HuH-7 (cell line): ENCODE results near the gene CNTROB.

Source experiments
- DNase-seq: peaks from one replicate; pipeline ENCODE4 v3.0.0; 2011; ENCODE audit warnings: low spot score

Gene CNTROB, protein sequence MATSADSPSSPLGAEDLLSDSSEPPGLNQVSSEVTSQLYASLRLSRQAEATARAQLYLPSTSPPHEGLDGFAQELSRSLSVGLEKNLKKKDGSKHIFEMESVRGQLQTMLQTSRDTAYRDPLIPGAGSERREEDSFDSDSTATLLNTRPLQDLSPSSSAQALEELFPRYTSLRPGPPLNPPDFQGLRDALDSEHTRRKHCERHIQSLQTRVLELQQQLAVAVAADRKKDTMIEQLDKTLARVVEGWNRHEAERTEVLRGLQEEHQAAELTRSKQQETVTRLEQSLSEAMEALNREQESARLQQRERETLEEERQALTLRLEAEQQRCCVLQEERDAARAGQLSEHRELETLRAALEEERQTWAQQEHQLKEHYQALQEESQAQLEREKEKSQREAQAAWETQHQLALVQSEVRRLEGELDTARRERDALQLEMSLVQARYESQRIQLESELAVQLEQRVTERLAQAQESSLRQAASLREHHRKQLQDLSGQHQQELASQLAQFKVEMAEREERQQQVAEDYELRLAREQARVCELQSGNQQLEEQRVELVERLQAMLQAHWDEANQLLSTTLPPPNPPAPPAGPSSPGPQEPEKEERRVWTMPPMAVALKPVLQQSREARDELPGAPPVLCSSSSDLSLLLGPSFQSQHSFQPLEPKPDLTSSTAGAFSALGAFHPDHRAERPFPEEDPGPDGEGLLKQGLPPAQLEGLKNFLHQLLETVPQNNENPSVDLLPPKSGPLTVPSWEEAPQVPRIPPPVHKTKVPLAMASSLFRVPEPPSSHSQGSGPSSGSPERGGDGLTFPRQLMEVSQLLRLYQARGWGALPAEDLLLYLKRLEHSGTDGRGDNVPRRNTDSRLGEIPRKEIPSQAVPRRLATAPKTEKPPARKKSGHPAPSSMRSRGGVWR

DNA sequence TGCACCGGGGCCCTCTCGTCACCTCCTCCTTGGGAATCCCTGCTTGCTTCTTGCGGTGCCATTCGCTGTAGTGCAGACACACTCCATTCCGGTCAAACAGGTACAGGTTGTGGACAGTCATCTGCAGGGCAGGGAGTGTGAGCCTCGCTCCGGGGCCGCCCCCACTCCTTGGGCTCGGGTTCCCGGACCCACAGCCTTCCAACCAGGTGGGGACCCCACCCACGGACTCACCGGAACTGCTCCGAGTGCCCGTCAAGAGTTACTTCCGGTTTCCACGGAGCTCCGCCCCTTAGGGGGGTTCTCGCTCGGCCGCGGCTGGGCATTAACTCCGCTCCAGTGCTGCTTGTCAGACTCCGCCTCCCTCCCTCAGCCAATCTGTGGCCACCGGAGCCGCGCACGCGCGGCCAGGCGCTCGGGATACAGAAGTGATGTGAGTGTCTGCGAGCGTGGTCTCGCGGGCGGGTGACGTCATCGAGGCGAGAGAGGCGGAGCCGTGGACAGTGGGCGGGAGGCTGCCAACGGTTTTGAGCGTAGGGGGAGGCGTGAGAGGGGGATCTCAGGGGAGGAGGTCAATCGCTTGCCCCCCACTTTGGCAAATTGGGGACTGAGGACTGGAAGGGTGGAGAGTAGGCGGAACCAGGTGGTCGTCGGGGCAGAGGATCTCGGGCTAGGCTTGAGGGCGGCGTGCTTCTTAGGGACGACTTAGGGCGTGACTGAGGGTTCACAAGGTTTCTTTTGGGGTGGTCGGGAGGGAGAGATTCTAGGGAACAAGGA is at the start of gene CNTROB, which contains the start of gene TRAPPC1:
Gene CNTROB, plus strand, starts transcription at position 498 of the 774 bp plus-strand sequence. CDS start 874 bp downstream, outside the sequence.
Gene TRAPPC1, minus strand, starts transcription at position 238 of the 774 bp plus-strand sequence. Its CDS starts 117 bp downstream, at position 121.
- DNase-seq, result peak; percentile 98

DNA sequence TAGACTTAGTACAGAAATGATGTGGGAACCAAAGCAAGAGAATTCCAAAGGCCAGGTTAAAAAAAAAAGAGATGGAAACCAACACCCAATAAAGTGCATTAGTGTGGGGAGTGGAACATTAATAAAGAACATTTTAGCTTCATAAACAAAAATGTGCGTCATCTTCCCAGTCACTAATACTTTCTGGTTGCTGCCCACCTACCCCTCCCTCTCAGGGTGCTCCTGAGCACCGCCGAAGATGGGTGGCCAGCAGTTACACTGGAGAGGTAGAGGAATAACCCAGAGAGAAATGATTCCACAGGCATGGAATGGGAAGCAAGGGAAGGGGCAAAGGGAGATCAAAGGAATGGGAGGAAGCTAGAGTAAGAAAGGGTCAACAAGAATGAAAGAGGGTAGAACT is 49.4 kb upstream of the CNTROB start:
- no peak for DNase-seq

DNA sequence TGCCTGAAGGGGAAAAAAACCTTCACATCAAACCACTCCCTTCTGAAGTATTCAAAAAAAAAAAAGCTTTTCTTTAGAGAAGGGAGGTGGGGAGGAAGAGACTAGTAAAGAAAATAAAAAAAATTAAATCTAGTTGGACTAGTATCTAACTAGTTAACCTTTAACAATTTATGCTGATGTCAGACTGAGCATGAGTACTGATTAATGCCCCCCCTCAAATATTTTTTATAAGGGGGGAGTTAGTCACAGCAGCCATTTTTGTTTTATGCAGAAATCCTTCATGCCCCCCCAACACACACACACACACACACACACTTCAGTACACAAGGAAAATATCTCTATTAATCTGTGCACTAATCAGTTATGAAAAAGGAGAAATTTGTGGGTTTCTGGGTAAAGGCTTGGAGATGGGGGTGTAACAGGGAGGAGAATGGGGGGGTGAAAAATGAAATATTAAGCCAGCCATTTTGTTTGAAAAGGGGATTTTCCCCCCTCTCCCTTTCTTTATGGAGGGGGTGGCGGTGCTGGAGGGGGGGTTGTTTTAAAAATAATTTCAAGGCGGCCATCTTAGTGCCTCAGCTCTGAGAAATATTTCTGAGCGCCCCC is 48.1 kb upstream of the CNTROB start:
- DNase-seq, result no peak

DNA sequence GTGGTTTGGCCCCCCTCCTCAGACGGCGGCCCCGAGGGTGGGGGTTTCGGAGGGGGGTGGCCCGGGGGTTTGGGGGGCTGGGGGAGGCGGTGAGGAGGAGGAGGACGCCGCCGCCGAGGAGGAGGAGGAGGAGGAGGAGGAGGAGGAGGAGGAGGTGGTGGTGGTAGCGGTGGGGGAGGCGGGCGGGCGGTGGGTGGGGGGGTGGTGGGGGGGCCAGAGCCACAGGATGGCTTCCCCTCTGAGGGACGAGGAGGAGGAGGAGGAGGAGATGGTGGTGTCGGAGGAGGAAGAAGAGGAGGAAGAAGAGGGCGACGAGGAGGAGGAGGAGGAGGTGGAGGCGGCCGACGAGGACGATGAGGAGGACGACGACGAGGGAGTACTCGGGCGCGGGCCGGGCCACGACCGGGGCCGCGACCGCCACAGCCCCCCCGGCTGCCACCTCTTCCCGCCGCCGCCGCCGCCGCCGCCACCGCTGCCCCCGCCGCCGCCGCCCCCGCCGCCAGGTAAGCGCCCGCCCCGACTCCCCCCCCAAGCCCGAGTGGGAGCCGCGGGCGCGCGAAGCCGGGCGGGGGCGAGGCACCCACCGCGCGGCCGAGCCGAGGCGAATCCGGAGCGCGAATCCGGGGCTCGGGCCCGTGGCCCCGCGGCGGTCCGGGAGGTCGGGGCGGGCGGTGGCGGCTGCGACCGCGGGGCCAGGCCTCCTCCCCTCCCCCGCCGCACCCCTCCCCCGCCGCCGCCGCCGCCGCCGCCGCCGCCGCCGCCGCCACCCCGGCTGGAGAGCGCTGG is 47.2 kb upstream of the CNTROB start:
- no peak for DNase-seq

DNA sequence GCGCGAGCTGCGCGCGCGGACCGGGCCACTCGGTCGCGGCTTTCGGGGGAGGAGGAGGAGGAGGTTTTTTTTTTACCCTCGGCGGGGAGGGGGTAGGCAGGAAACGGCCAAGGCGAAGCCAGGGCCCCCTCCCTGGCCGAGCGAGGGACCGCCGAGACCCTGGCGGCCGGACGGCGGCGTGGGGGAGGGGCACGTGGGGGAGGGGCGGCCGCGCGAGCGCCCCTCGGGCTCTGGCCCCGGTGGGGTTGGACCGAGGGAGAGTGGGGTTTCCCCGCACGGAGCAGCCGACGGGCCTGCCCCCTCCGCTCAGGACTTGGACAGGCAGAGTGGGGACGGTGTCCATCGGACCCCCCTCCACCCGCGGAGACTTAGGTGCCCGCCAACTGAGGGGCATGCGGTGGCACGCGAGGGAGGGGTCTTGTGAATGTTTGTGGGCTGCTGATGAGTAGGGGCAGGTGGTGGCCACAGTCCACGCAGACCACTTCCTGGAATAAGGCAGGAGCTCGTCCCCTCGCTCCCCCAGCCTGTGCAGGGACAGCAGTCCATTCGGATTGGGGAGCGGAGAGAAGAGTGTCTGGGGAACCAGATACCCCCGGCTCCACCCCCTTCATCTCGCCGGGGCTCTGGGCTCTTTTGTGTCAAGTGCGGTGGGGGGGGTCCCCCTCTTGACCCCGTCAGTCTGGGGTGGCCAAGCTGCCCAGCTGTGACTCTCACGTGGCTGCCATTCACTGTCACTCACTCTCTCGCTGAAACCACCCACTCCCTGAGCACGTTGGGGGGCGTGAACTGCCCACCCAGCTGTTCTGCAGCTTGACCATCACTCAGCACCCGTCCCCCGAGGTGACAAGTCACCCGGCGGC is 46.4 kb upstream of the CNTROB start:
- peak; percentile 60 for DNase-seq

DNA sequence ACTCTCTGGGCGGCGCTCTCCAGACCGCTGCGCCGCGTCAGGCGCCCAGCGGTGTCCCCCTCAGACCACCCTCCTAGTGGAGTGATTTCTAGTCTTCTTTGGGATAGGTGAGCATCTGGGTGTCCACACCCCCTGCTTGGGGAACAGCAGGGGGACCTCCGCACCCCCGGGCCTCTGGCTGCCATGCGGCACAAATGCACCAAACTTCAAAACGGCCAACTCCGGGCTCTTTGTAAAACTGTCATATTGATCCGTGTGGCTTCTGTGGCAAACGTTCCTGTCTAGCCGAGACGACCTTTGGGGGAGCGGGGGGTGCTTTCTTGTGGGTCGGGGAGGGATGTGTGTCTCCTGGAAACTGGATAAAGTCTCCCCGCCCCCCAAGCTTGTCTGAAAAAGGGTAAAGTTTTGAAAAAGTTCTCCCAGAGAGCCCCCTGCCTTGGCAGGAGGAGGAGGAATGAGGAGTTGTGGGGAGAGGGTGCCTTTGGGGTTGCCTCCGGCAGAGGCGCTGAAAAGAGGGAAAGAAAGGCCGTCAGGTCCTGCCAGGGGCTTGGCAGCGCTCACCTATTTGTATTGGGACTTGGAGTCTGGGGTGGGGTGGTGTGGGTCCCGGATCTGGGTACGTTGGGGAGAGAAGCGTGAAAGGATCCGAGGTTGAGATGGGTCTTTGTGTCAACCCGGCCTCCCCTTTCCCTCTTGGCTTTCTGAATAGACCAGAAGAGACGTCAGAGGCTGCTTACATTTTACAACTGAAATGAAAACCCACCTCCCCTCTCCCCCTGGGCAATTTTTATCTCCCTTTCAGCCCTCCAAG is 45.6 kb upstream of the CNTROB start:
- DNase-seq, result peak; percentile 58

DNA sequence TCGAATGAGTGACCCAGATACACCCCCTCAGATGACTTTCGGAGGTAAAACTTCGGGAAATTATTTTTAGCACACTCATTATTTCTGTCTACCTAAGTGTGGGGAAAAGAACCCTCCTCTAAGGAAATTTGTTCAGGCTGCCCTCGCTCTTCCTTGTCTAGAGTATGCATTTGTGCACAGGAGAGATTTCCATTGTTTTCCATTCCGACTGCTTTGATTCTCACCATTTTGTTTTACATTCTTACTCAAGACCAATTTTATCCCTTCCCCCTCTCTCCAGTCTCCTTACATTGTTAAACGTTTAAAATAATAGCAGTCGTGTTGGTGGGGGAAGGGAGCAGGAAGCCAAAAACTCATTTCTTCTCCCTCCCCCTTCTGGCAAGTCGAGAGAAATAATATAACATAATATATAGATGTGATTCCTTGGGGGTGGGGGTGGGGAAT is 44.9 kb upstream of the CNTROB start:
- DNase-seq, result no peak

DNA sequence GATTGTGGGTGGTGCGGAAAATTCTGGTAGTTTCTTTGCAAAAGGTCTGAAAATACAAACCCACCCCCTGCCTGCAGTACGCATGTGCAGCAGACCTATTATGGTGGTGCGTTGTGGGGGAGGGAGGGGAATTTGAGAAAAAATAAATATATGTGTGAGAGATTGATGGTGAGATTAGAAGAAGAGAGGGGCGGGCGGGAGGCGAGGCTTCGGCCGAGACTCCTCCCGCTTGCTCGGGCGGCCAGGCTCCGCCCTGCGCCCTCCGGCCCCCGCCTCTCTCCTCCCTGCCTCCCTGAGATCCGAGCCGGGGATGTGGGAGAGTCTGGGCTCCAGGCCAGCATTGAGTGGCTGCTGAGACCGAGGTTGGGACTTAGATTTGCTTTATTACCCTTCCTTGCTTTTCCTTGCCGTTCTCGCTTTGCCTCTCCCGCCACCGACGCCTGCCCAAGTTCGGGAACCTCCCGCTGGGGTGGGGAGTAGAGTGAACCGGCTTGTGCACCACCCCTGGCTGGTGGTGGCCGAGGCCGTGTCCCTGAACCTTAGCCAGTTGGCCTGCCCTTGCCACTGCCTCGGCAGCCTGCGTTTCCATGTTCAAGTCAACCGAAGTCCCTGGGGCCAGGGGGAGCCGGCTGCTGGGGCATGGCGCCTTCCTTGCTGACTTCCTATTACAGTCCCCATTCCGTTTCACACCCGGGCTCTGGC is 44.4 kb upstream of the CNTROB start:
- DNase-seq, result peak; percentile 92

DNA sequence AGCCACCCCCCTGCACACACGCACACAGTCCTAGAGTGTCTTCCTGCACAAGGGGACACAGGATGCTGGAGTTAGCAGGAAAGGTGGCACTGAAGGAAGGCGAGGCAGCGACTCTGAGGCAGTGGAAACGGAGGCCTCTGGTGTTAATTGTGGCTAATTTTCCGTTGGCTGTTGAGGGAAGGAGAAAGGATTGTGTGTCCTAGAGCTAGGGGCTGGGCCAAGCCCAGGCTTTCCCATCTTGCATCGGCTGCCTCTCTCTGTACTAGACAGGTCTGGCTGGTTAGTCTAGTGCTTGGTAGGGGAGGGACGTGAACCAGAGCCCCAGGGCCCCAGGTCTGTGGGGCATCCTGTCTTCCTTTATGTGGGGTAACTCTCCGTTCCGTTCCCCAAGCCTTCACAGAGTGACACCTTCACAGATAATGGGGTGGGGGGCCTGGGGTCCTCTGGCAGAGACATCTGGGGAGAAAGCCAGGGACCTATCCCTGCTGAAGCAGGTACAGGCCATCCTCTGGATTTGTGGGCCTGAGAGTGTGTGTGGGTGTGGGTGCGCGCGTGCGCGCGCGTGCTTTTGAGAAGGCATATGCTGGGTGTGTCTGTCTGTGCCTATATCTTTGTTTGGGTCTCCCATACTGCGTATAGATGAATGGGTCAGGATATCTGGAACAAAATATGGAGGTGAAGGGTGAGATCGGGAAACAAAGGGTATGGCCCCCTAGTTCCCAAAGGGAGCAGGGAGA is 43.7 kb upstream of the CNTROB start, which contains the start of gene CHD3:
Gene CHD3, plus strand, starts transcription at position 606 of the 737 bp plus-strand sequence. CDS start 212 bp downstream, outside the sequence.
- DNase-seq, result no peak

DNA sequence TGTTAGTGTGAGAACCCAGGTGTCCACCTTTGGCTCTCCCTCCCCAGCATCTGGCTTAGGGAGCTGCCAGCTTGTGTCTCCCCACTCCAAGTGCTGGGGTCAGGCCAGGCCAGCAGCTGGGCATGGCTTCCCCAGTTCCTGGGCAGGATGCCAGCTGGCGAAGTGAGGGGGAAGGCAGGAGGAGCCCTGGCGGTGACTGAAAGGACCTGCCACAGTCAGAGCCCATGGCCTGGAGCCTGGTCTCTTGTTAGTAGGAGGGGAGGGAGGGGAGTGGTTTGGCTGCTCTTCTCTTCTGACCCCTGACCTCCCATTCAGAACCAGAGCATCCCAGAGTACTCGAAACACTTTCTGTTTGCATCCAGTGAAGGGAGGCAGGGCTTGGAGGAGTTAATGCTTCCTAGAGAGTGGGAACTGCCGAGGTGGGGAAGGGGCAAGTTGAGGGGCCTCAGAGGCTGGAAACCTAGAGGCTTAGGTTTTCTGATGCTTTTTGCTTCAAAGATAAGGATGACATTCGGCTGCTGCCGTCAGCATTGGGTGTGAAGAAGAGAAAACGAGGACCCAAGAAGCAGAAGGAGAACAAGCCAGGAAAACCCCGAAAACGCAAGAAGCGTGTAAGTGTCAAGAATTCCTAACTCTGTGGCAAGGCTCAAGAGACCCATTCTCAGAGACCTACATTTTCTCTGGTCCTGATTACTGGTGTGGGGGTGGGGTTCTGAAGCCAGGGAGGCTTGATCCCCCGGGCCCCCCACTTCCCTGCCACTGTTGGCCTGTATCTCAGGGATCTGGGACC is 42.6 kb upstream of the CNTROB start:
- no peak for DNase-seq

DNA sequence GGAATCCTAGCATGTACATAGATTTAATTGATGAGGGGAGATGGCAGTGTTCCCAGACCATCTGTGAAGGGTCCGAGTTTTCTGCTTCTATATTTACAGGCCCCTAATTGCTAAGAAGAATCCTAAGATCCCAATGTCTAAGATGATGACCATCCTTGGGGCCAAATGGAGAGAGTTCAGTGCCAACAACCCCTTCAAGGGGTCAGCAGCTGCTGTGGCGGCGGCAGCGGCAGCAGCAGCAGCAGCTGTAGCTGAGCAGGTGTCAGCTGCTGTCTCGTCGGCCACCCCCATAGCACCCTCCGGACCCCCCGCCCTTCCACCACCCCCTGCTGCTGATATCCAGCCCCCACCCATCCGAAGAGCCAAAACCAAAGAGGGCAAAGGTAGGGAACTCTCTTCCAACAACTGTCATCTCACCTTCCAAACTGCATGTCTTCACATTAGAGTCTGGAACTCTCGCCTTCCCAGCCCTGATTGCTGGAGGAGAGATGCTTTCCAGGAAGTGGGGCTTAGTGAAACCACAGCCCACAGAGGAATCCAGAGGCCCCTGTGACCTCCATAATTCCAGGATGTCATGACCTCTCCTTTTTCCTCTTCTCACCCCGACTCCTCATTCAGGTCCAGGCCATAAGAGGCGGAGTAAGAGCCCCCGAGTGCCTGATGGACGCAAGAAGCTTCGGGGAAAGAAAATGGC is 38.7 kb upstream of the CNTROB start:
- no peak for DNase-seq

DNA sequence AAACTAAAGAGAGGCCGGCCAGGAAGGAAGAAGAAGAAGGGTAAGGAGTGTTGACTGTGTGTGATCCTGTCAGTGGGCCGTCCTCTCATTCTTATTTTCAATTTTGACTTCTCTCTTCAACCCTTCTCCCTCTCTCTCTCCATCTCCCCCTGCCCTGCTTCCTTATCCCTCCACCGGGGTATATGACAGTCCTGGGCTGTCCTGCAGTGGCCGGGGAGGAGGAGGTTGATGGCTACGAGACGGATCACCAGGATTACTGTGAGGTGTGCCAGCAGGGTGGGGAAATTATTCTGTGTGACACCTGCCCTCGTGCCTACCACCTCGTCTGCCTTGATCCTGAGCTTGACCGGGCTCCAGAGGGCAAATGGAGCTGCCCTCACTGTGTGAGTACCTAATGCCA is 37.8 kb upstream of the CNTROB start:
- no peak for DNase-seq

DNA sequence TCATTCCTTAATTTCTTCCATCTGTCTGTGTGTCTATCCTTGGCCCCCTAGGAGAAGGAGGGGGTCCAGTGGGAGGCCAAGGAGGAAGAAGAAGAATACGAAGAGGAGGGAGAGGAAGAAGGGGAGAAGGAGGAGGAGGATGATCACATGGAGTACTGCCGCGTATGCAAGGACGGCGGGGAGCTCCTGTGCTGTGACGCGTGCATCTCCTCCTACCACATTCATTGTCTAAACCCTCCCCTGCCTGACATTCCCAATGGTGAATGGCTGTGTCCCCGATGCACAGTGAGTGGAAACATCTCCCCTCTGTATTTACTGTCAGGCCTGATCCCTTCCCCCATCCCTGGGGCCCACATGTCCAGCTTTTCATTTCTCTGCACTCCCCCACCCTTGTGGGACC is 37.1 kb upstream of the CNTROB start:
- no peak for DNase-seq

DNA sequence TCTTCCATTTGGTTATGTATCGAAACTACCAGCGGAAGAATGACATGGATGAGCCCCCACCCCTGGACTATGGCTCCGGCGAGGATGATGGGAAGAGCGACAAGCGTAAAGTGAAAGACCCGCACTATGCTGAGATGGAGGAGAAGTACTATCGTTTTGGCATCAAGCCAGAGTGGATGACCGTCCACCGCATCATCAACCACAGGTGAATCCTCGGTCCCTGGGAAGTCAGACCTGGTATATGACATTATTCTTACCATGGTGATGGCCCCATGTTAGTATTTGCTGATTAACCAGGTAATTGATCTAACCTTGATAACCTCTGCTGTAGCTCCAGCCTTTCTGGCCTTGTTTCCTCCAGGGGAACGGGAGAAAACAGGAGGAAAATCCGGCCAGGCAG is 34.9 kb upstream of the CNTROB start:
- DNase-seq, result no peak

DNA sequence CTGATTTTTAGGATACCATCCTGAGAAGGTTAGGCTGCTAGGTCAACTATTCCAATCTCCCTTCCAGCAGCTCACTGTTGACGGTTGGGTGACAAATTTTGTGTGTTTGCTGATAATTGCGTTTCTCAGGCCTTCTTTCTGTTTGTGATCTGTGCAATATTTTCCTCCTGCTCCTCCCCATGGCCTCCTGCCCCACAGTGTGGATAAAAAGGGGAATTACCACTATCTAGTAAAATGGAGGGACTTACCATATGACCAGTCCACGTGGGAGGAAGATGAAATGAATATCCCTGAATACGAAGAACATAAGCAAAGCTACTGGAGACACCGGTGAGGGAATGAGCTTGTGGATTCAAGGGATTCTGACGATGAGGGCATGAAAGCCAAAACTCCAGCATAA is 34.2 kb upstream of the CNTROB start:
- DNase-seq, result peak; percentile 46
